ENCODE measurements around the gene TOPORS. TPM values are rescaled to one million over a fixed set of nuclear protein-coding genes. Genes with fewer than 3 reads are reported as not detected.

Gene TOPORS
- polyA plus RNA-seq, 2 donors = 5.7 to 6.5 TPM

- Histone ChIP-seq H3K36me3 (ENCODE audit: control insufficient read depth in 2 of 2, insufficient read depth in 2 of 2, low read length in 1 of 2) (peaks cover 0 to 11% of the 10 kb centered on the region in 2 donors), H3K27ac (ENCODE audit: low read depth in 2 of 2, low read length in 1 of 2) (no peak overlapping the region), H3K4me3 (ENCODE audit: low read depth in 1 of 2, low read length in 2 of 2) (no peak overlapping the region), H3K9me3 (ENCODE audit: control insufficient read depth in 2 of 2, insufficient read depth in 1 of 2, low read depth in 1 of 2, low read length in 1 of 2) (no peaks in the 10 kb centered on the region), H3K4me1 (ENCODE audit: control insufficient read depth in 2 of 2, insufficient read depth in 2 of 2, low read length in 1 of 2) (peaks cover 0 to 2% of the 10 kb centered on the region in 2 donors), H3K27me3 (ENCODE audit: control insufficient read depth in 1 of 2, insufficient read depth in 2 of 2, low read length in 2 of 2) (no peaks in the 10 kb centered on the region)
- WGBS, 2 donors = 90 to 92% methylated on average over 4 of the region's 4 CpGs
Observed at GRCh38 chr9:32570262-32570661, 17.9 kb upstream of the TOPORS start.

GRCh38 chr9:32566770-32567169, 14.4 kb upstream of the TOPORS start:
- Histone ChIP-seq H3K4me3 (ENCODE audit: low read depth in 1 of 2, low read length in 2 of 2) (no peak overlapping the region), H3K4me1 (ENCODE audit: control insufficient read depth in 2 of 2, insufficient read depth in 2 of 2, low read length in 1 of 2) (peaks cover 0 to 2% of the 10 kb centered on the region in 2 donors), H3K27me3 (ENCODE audit: control insufficient read depth in 1 of 2, insufficient read depth in 2 of 2, low read length in 2 of 2) (no peaks in the 10 kb centered on the region), H3K36me3 (ENCODE audit: control insufficient read depth in 2 of 2, insufficient read depth in 2 of 2, low read length in 1 of 2) (peaks cover 0 to 11% of the 10 kb centered on the region in 2 donors), H3K9me3 (ENCODE audit: control insufficient read depth in 2 of 2, insufficient read depth in 1 of 2, low read depth in 1 of 2, low read length in 1 of 2) (no peaks in the 10 kb centered on the region), H3K27ac (ENCODE audit: low read depth in 2 of 2, low read length in 1 of 2) (no peak overlapping the region)
- 95 to 96% methylated on average over 26 of the region's 26 CpGs for WGBS, 2 donors

GRCh38 chr9:32565967-32566366, 13.6 kb upstream of the TOPORS start:
- peaks cover 0 to 11% of the 10 kb centered on the region in 2 donors for H3K36me3 ChIP-seq (ENCODE audit: control insufficient read depth in 2 of 2, insufficient read depth in 2 of 2, low read length in 1 of 2)
- no peaks in the 10 kb centered on the region for H3K9me3 ChIP-seq (ENCODE audit: control insufficient read depth in 2 of 2, insufficient read depth in 1 of 2, low read depth in 1 of 2, low read length in 1 of 2)
- peaks cover 0 to 2% of the 10 kb centered on the region in 2 donors for H3K4me1 ChIP-seq (ENCODE audit: control insufficient read depth in 2 of 2, insufficient read depth in 2 of 2, low read length in 1 of 2)
- H3K27me3 ChIP-seq (ENCODE audit: control insufficient read depth in 1 of 2, insufficient read depth in 2 of 2, low read length in 2 of 2) = no peaks in the 10 kb centered on the region
- H3K4me3 ChIP-seq (ENCODE audit: low read depth in 1 of 2, low read length in 2 of 2) = no peak overlapping the region
- no peak overlapping the region for H3K27ac ChIP-seq (ENCODE audit: low read depth in 2 of 2, low read length in 1 of 2)
- 86 to 89% methylated on average over 6 of the region's 6 CpGs for WGBS, 2 donors

GRCh38 chr9:32558408-32558934, 6.1 kb upstream of the TOPORS start:
- Histone ChIP-seq H3K36me3 (ENCODE audit: control insufficient read depth in 2 of 2, insufficient read depth in 2 of 2, low read length in 1 of 2) (no peaks in the 10 kb centered on the region), H3K27ac (ENCODE audit: low read depth in 2 of 2, low read length in 1 of 2) (no peak overlapping the region), H3K4me3 (ENCODE audit: low read depth in 1 of 2, low read length in 2 of 2) (no peak overlapping the region), H3K27me3 (ENCODE audit: control insufficient read depth in 1 of 2, insufficient read depth in 2 of 2, low read length in 2 of 2) (no peaks in the 10 kb centered on the region), H3K9me3 (ENCODE audit: control insufficient read depth in 2 of 2, insufficient read depth in 1 of 2, low read depth in 1 of 2, low read length in 1 of 2) (no peaks in the 10 kb centered on the region), H3K4me1 (ENCODE audit: control insufficient read depth in 2 of 2, insufficient read depth in 2 of 2, low read length in 1 of 2) (no peaks in the 10 kb centered on the region)
- WGBS, 2 donors = 62 to 70% methylated on average over 3 of the region's 3 CpGs

- no peaks in the 10 kb centered on the region for H3K4me1 ChIP-seq (ENCODE audit: control insufficient read depth in 2 of 2, insufficient read depth in 2 of 2, low read length in 1 of 2)
- H3K9me3 ChIP-seq (ENCODE audit: control insufficient read depth in 2 of 2, insufficient read depth in 1 of 2, low read depth in 1 of 2, low read length in 1 of 2) = no peaks in the 10 kb centered on the region
- H3K36me3 ChIP-seq (ENCODE audit: control insufficient read depth in 2 of 2, insufficient read depth in 2 of 2, low read length in 1 of 2) = no peaks in the 10 kb centered on the region
- no peak overlapping the region for H3K27ac ChIP-seq (ENCODE audit: low read depth in 2 of 2, low read length in 1 of 2)
- H3K4me3 ChIP-seq (ENCODE audit: low read depth in 1 of 2, low read length in 2 of 2) = no peak overlapping the region
- H3K27me3 ChIP-seq (ENCODE audit: control insufficient read depth in 1 of 2, insufficient read depth in 2 of 2, low read length in 2 of 2) = no peaks in the 10 kb centered on the region
Observed at GRCh38 chr9:32554591-32554990, 2.2 kb upstream of the TOPORS start.

- Histone ChIP-seq H3K4me3 (ENCODE audit: low read depth in 1 of 2, low read length in 2 of 2) (no peak overlapping the region), H3K36me3 (ENCODE audit: control insufficient read depth in 2 of 2, insufficient read depth in 2 of 2, low read length in 1 of 2) (no peaks in the 10 kb centered on the region), H3K4me1 (ENCODE audit: control insufficient read depth in 2 of 2, insufficient read depth in 2 of 2, low read length in 1 of 2) (no peaks in the 10 kb centered on the region), H3K9me3 (ENCODE audit: control insufficient read depth in 2 of 2, insufficient read depth in 1 of 2, low read depth in 1 of 2, low read length in 1 of 2) (no peaks in the 10 kb centered on the region), H3K27ac (ENCODE audit: low read depth in 2 of 2, low read length in 1 of 2) (no peak overlapping the region), H3K27me3 (ENCODE audit: control insufficient read depth in 1 of 2, insufficient read depth in 2 of 2, low read length in 2 of 2) (no peaks in the 10 kb centered on the region)
- WGBS, 2 donors = 89% methylated on average over 2 of the region's 2 CpGs
Observed at GRCh38 chr9:32554107-32554506, 1.7 kb upstream of the TOPORS start.

GRCh38 chr9:32551276-32552051, 922 bp downstream of the TOPORS start:
- no peaks in the 10 kb centered on the region for H3K4me1 ChIP-seq (ENCODE audit: control insufficient read depth in 2 of 2, insufficient read depth in 2 of 2, low read length in 1 of 2)
- H3K9me3 ChIP-seq (ENCODE audit: control insufficient read depth in 2 of 2, insufficient read depth in 1 of 2, low read depth in 1 of 2, low read length in 1 of 2) = no peaks in the 10 kb centered on the region
- peak overlapping the region; percentile 83 to 99 for H3K4me3 ChIP-seq (ENCODE audit: low read depth in 1 of 2, low read length in 2 of 2)
- H3K27ac ChIP-seq (ENCODE audit: low read depth in 2 of 2, low read length in 1 of 2) = peak overlapping the region; percentile 94 to 97
- no peaks in the 10 kb centered on the region for H3K36me3 ChIP-seq (ENCODE audit: control insufficient read depth in 2 of 2, insufficient read depth in 2 of 2, low read length in 1 of 2)
- WGBS, 2 donors = 0% methylated on average over 36 of the region's 36 CpGs
- H3K27me3 ChIP-seq (ENCODE audit: control insufficient read depth in 1 of 2, insufficient read depth in 2 of 2, low read length in 2 of 2) = no peaks in the 10 kb centered on the region

- Histone ChIP-seq H3K36me3 (ENCODE audit: control insufficient read depth in 2 of 2, insufficient read depth in 2 of 2, low read length in 1 of 2) (no peaks in the 10 kb centered on the region), H3K27ac (ENCODE audit: low read depth in 2 of 2, low read length in 1 of 2) (peak overlapping the region; percentile 94 to 97), H3K4me1 (ENCODE audit: control insufficient read depth in 2 of 2, insufficient read depth in 2 of 2, low read length in 1 of 2) (no peaks in the 10 kb centered on the region), H3K4me3 (ENCODE audit: low read depth in 1 of 2, low read length in 2 of 2) (peak overlapping the region; percentile 83 to 99), H3K27me3 (ENCODE audit: control insufficient read depth in 1 of 2, insufficient read depth in 2 of 2, low read length in 2 of 2) (no peaks in the 10 kb centered on the region), H3K9me3 (ENCODE audit: control insufficient read depth in 2 of 2, insufficient read depth in 1 of 2, low read depth in 1 of 2, low read length in 1 of 2) (no peaks in the 10 kb centered on the region)
- WGBS, 2 donors = 0% methylated on average over 67 to 75 of the region's 75 CpGs
Observed at GRCh38 chr9:32550562-32551275, 1.7 kb downstream of the TOPORS start.

GRCh38 chr9:32550150-32550561, 2.2 kb downstream of the TOPORS start:
- Histone ChIP-seq H3K36me3 (ENCODE audit: control insufficient read depth in 2 of 2, insufficient read depth in 2 of 2, low read length in 1 of 2) (no peaks in the 10 kb centered on the region), H3K4me1 (ENCODE audit: control insufficient read depth in 2 of 2, insufficient read depth in 2 of 2, low read length in 1 of 2) (no peaks in the 10 kb centered on the region), H3K27ac (ENCODE audit: low read depth in 2 of 2, low read length in 1 of 2) (peak overlapping the region; percentile 94 to 97), H3K27me3 (ENCODE audit: control insufficient read depth in 1 of 2, insufficient read depth in 2 of 2, low read length in 2 of 2) (no peaks in the 10 kb centered on the region), H3K9me3 (ENCODE audit: control insufficient read depth in 2 of 2, insufficient read depth in 1 of 2, low read depth in 1 of 2, low read length in 1 of 2) (no peaks in the 10 kb centered on the region), H3K4me3 (ENCODE audit: low read depth in 1 of 2, low read length in 2 of 2) (peak overlapping the region; percentile 83 to 99)
- 1 to 2% methylated on average over 10 of the region's 10 CpGs for WGBS, 2 donors

Measured in esophagus (tissue), 2 donors.